Spinal cord (tissue), 10 donors: ENCODE measurements around the gene MBOAT7. TPM values are rescaled to one million over a fixed set of nuclear protein-coding genes. Genes with fewer than 3 reads are reported as not detected.
A peak's percentile ranks its signal among the peaks of the same experiment; 100 is the strongest.

Experiments
- DNase-seq, 6 donors: peaks; one replicate each; pipeline versions ENCODE4 v3.0.0 to v3.0.0-alpha.2; 2013 to 2015; ENCODE audit warnings: low spot score in 6 of 6, low read depth in 4 of 6
- H3K27ac ChIP-seq: one replicate; pipeline ENCODE4 v1.5.1; 2013; ENCODE audit warnings: low read depth, low read length, control low read depth
- H3K27me3 ChIP-seq: one replicate; pipeline ENCODE4 v1.6.1; 2013; ENCODE audit warnings: low read length; ENCODE audit not compliant: control insufficient read depth, insufficient read depth
- H3K36me3 ChIP-seq: one replicate; pipeline ENCODE4 v1.6.1; 2013; ENCODE audit warnings: low read length; ENCODE audit not compliant: control insufficient read depth, insufficient read depth
- H3K4me1 ChIP-seq: one replicate; pipeline ENCODE4 v1.6.1; 2013; ENCODE audit warnings: low read length; ENCODE audit not compliant: control insufficient read depth, insufficient read depth
- H3K4me3 ChIP-seq: one replicate; pipeline ENCODE4 v1.5.1; 2013; ENCODE audit warnings: low read depth, low read length, control low read depth
- H3K9me3 ChIP-seq: one replicate; pipeline ENCODE4 v1.6.1; 2013; ENCODE audit warnings: low read length; ENCODE audit not compliant: control insufficient read depth, insufficient read depth
- WGBS: methylation state at CpG from one replicate; pipeline ENCODE4 v1.1.5; 2013; ENCODE audit warnings: missing lambda C conversion rate; ENCODE audit not compliant: insufficient coverage; 5-methylcytosine and 5-hydroxymethylcytosine counted together
- polyA plus RNA-seq, 2 donors: library from polyadenylated mRNA; unstranded; fragments of 120-200 nt; gene quantifications; one replicate each; pipeline ENCODE4 v1.2.1, GENCODE V29; 2013; ENCODE audit not compliant: insufficient read length in 2 of 2
- total RNA-seq, 2 donors: library from RNA; depleted of rRNA in 1 of 2; stranded (reverse); fragments of 120-200 nt in 1 of 2; fragments of >200 nt in 1 of 2; gene quantifications; one replicate each; pipeline versions ENCODE4 v1.2.3 to v1.2.4, GENCODE V29; 2013 to 2014
- donor health status: healthy.

MBOAT7 gene
- total and polyA plus RNA-seq, 4 donors, result 31.6 to 112 (median 70.7) TPM

DNA sequence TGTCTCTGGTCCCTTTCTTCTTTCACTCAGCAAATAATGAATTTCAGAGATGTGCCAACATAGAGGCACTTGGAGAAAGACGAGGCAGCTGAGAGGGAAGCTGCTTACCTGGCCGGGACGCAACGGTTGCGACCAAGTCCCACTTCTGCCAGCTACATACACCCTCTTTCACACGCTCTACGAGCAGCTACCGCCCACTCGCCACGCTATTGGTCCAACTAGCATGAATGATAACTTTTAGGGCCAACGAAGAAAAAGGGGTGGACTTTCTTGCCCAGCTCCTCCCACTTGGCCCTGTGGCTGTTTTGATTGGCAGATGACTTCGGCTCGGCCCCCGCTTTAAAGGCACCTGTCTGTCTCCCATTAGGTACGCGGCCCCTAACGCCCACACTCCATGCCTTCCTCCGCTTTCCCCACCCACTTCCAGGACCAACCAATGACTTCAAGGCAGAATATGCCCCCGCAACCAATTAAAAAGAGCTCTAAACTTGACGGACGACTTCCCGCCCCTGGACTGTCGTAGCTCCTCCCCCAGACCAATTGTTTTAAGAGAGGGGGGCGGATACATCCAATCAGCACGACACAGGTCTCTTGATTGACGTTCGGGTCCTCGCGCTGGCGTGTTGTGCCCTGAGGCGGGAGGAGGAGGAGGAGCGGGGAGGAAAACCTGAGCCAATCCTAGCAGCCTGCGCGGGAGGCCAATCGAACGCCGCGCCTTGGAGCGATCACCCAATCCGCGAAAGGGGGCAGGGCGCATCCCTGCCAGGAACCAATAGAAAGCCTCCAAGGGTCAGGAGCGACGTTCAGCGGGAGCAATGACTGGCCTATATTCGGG is 52.3 kb downstream of the MBOAT7 start:
- H3K9me3 ChIP-seq, result no peaks in the 10 kb centered on the region
- peaks cover 40% of the 10 kb centered on the region for H3K36me3 ChIP-seq
- no peaks in the 10 kb centered on the region for H3K27me3 ChIP-seq
- 0% methylated on average over 42 of the region's 46 CpGs for WGBS
- H3K4me1 ChIP-seq, result peaks cover 35% of the 10 kb centered on the region
- no peak overlapping the region for H3K27ac ChIP-seq
- DNase-seq, result peak; percentile 98 to 100 (median 100)
- H3K4me3 ChIP-seq, result peak overlapping the region; percentile 64

DNA sequence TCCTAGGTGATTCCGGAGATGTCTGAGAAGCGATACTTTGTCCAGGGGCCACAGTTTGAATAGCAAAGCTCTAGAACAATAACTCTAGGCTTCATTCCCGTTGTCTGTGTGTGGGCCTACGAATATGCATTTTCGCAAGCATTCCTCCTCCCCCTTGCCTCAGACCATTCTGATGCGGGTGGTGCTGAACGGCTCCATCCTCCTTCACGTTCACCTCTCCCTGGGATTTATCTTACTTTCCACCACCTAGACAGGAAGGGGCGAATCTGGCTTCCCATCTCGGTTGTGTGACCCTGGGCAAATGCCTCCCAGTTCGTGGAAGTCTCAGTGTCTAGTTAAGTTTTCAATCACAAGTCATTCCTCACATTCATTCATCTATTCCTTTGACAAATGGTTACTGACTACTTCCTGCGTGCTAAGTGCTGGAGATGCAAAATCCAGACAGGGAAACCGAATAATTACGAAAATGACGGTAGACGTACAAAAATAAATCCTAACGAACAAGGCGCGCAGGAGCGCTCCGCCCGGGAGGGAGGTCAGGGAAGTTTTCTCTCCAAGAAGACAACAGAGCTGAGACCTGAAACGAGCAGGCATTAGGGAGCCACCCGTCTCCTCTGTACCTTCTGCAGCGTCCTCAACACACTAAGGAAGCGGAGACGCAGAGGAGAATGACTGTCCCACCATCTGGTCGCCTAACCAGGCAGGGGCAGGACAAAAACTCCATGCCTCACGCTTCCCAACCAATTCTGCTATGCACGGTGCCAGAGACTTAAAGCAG is 53.1 kb downstream of the MBOAT7 start:
- Histone ChIP-seq H3K4me3 (peak overlapping the region; percentile 55), H3K27me3 (no peaks in the 10 kb centered on the region), H3K9me3 (no peaks in the 10 kb centered on the region), H3K27ac (no peak overlapping the region), H3K36me3 (peaks cover 44% of the 10 kb centered on the region), H3K4me1 (peaks cover 35% of the 10 kb centered on the region)
- no peak for DNase-seq
- under 1% methylated on average over 28 of the region's 30 CpGs for WGBS

DNA sequence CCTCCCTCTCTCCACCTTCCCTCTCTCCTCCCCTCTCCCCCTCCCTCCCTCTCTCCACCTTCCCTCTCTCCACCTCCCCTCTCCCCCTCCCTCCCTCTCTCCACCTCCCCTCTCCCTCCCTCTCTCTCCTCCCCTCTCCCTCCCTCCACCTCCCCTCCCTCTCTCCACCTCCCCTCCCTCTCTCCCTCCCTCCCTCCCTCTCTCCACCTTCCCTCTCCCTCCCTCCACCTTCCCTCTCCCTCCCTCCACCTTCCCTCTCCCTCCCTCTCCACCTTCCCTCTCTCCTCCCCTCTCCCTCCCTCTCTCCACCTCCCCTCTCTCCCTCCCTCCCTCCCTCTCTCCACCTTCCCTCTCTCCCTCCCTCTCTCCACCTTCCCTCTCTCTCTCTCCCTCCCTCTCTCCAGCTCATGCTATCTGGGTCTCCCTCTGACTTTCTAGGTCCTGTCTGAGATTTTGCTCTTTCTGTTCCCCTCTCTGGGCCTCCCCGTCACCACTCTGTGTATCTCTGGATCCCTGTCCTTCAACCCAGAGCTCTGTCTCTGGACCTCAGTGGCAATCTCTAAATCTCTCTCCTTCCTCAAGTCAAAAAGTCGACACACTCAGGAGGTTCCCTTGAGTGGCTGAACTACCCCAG is 55.3 kb downstream of the MBOAT7 start:
- DNase-seq, result no peak
- no peaks in the 10 kb centered on the region for H3K27me3 ChIP-seq
- WGBS, result 78% methylated on average over 2 of the region's 2 CpGs
- peaks cover 20% of the 10 kb centered on the region for H3K4me1 ChIP-seq
- H3K9me3 ChIP-seq, result no peaks in the 10 kb centered on the region
- H3K4me3 ChIP-seq, result no peak overlapping the region
- H3K27ac ChIP-seq, result no peak overlapping the region
- H3K36me3 ChIP-seq, result peaks cover 45% of the 10 kb centered on the region

DNA sequence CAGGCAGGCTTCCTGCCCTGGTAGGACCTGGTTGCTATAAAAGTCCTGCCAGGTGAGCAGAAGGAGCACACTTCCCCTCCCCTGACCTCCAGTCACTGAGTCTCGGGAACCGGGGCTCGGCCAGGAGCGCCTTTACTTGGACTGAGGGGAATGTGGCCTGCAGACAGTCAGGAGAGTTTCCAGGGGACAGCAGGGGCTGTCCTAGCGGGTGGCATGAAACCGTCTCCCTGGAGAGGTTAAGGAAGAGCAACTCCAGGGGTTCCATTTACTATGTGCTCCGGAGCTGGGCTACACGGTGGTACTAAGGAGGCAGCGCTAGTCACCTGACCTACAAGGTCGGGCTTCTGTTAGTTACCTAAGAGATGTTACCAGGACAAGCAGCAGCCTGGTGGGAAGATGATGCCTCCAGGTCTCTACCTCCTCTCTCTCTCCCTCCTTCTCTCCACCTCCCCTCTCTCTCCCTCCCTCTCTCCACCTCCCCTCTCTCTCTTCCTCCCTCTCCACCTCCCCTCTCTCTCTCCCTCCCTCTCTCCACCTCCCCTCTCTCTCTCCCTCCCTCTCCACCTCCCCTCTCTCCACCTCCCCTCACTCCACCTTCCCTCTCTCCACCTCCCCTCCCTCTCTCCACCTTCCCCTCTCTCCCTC is 55.9 kb downstream of the MBOAT7 start:
- Histone ChIP-seq H3K4me3 (no peak overlapping the region), H3K36me3 (peaks cover 45% of the 10 kb centered on the region), H3K4me1 (peaks cover 14% of the 10 kb centered on the region), H3K27me3 (no peaks in the 10 kb centered on the region), H3K27ac (no peak overlapping the region), H3K9me3 (no peaks in the 10 kb centered on the region)
- 83% methylated on average over 7 of the region's 10 CpGs for WGBS
- peak in 3 of 6 donors; percentile 24 to 86 (median 79) for DNase-seq

DNA sequence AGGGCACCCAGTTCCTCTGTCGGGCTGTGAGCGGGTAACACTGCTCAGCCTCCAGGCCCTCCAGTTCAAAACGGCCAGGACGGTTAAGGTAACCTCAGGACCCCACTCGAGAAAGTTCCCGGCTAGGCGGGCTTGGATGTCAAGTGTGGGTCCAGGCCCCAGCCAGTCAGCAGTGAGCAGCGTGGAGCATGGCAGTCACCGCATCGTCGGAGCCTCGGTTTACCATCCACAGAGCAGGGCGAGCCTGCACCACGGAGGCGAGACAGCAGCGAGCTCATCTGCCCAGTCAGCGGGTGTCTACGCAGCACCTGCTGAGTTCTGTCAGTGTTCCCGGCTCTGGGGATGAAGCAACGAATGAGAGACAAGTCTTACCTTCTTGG is 59.8 kb downstream of the MBOAT7 start:
- Histone ChIP-seq H3K36me3 (peaks cover 82% of the 10 kb centered on the region), H3K9me3 (no peaks in the 10 kb centered on the region), H3K4me3 (no peak overlapping the region), H3K4me1 (no peaks in the 10 kb centered on the region), H3K27me3 (no peaks in the 10 kb centered on the region), H3K27ac (no peak overlapping the region)
- no peak for DNase-seq
- WGBS, result 97% methylated on average over 19 of the region's 20 CpGs

DNA sequence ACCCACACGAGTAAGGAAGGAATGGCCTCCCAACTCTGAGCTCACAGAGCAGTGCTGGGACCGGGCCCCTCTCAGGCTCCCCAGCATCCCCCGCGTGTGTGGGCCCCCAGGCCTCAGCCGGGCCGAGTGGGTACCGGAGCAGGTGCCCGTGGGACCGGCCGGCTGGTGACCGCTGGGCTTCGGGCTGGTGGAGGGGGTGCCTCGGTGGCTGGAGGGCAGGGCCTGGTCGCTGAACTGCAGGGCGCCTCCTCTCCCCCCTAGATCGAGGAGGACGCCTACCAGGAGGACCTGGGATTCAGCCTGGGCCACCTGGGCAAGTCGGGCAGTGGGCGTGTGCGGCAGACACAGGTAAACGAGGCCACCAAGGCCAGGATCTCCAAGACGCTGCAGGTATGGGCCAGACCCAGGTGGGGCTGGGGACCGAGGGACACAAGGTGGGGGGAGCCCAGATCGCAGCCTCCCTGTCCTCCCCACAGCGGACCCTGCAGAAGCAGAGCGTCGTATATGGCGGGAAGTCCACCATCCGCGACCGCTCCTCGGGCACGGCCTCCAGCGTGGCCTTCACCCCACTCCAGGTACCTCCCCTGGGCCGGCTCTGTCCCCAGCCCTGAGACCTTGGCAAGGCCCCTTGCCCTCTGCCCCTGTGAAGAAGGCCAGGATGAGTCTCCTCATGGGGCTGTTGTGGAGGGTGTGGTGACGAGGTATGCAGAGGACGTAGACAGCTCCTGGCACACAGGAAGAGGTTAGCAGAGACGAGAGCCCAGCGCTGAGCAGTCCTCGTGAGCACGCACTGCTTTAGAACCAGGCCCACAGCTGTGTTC is 60.4 kb downstream of the MBOAT7 start:
- Histone ChIP-seq H3K9me3 (no peaks in the 10 kb centered on the region), H3K4me3 (no peak overlapping the region), H3K4me1 (no peaks in the 10 kb centered on the region), H3K27ac (no peak overlapping the region), H3K27me3 (no peaks in the 10 kb centered on the region), H3K36me3 (peaks cover 89% of the 10 kb centered on the region)
- 96% methylated on average over 40 of the region's 41 CpGs for WGBS
- DNase-seq, result no peak

DNA sequence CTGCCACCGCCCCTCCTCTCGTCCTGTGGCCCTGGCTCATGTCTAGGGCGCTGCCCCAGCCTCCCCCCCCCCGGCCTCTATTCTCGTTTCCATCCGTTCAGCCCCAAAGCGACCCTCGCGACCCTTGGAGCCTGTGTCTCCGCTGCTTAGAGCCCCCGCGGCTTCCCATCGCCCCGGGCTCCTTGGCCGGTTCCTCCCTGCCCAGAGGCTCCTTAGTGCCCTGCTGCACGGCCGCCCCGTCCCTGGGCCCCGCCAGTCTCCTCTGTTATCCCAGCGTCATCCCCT is 61.0 kb downstream of the MBOAT7 start:
- no peak for DNase-seq

DNA sequence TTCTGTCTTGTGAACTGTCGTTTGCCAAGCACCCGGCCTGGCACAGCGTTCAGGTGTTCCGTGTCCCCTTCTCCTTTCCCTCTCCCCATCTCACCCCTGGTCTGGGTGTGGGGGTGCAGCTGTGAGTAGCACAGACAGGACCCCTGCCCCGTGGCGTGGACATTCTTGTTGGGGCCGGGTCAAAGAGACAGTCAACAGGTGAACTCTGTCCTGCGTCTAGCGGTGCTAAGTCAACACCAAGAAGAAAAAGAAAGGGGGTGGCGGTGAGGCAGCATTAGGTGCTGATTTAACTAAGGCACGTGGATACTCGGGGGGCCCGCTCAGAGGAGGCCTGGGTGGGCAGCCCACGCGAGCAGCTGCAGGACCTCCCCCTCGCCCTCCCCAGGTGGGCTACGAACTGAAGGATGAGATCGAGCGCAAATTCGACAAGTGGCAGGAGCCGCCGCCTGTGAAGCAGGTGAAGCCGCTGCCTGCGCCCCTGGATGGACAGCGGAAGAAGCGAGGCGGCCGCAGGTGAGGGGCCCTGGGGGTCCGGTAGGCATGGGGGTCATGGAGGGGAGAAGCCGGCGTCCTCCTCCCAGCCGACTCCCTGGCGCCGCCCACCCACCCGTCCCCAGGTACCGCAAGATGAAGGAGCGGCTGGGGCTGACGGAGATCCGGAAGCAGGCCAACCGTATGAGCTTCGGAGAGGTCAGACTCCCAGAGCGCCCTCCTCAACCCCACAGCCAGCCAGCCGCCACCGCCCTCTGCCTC is 61.5 kb downstream of the MBOAT7 start:
- no peaks in the 10 kb centered on the region for H3K9me3 ChIP-seq
- no peaks in the 10 kb centered on the region for H3K4me1 ChIP-seq
- no peak for DNase-seq
- no peak overlapping the region for H3K4me3 ChIP-seq
- H3K27ac ChIP-seq, result no peak overlapping the region
- peaks cover 93% of the 10 kb centered on the region for H3K36me3 ChIP-seq
- H3K27me3 ChIP-seq, result no peaks in the 10 kb centered on the region
- WGBS, result 98% methylated on average over 38 of the region's 44 CpGs

More for the DNA sequence above, 61.0 kb downstream of the MBOAT7 start:
- H3K27me3 ChIP-seq, result no peaks in the 10 kb centered on the region
- H3K4me3 ChIP-seq, result no peak overlapping the region
- peaks cover 92% of the 10 kb centered on the region for H3K36me3 ChIP-seq
- H3K4me1 ChIP-seq, result no peaks in the 10 kb centered on the region
- no peak overlapping the region for H3K27ac ChIP-seq
- no peaks in the 10 kb centered on the region for H3K9me3 ChIP-seq
- WGBS, result 87% methylated on average over 18 of the region's 20 CpGs
